Measurements from ENCODE around the gene SMIM41.

SMIM41 gene

DNA sequence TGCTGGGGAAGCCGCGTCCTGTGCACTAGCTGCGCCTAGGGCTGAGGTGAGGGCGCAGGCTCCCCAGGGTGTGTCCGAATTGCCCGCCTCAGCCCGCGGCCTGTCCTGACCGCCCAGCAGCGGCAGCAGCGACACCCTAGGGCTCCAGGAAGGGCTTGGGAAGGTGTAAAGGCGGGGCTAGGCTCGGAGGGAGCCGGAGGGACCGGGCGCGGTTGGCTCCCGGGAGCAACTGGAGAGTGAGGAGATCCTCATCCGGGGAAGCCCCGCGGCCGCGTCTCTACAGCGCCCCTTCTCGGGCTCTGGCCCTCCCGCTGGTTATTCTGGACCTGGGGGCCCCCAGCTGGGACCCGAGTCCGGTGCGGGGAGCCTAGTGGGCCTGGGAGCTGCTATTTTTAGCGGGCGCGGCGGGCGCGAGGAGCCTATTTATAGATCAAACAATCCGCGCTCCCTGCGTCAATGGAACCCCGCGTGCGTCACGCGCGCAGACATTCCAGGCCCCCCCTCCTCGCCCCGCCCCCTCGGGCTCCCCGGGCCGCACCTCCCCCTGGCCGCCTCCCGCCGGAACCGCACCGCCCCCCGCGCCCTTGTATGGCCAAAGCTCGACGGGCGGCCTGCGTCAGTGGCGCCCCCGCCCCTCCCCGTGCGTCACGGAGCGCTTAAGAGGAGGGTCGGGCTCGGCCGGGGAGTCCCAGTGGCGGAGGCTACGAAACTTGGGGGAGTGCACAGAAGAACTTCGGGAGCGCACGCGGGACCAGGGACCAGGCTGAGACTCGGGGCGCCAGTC is 28.6 kb upstream of the SMIM41 start, which contains the start of gene NR4A1:
Gene NR4A1 (plus strand): TSS at position 685 of the 784 bp plus-strand sequence. CDS start 2,887 bp downstream, outside the sequence.
- DNase-seq (ENCODE audit: low read depth in 1 of 2, low spot score in 1 of 2): peak; percentile 96 to 99

DNA sequence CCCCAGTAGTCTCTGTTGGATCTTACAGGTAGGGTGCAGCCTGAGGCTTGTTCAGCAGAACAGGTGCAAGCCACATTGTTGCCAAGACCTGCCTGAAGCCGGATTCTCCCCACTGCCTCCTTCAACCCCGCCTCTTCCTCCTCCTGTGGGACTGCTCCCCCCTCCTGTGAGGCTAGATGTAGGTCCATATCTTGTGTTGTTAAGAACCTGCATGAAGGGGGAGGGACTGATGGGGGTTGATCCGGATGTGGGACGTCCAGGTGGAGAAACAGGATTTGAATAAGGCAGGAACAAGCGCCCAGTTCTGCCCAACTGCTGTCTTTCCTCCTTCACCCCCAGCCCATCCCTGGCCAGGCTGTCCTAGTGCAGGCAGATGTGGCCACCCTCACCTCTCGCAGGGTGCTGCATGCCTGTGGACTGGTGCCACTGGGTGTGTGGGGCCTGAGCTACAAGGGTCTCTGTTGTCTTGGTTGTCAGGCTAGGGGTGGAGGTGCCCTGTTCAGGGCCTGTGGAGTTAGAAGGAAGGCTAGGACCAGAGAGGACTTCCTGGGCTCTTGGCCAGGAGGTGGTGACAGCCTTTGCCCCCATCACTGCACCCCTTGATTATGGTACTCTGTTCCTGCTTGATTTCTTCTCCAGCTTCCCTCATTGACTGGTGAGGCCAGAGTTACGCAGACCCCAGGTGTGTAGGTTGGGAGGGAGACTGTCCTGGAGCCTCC is 26.9 kb upstream of the SMIM41 start:
- DNase-seq (ENCODE audit: low read depth in 1 of 2, low spot score in 1 of 2): no peak

DNA sequence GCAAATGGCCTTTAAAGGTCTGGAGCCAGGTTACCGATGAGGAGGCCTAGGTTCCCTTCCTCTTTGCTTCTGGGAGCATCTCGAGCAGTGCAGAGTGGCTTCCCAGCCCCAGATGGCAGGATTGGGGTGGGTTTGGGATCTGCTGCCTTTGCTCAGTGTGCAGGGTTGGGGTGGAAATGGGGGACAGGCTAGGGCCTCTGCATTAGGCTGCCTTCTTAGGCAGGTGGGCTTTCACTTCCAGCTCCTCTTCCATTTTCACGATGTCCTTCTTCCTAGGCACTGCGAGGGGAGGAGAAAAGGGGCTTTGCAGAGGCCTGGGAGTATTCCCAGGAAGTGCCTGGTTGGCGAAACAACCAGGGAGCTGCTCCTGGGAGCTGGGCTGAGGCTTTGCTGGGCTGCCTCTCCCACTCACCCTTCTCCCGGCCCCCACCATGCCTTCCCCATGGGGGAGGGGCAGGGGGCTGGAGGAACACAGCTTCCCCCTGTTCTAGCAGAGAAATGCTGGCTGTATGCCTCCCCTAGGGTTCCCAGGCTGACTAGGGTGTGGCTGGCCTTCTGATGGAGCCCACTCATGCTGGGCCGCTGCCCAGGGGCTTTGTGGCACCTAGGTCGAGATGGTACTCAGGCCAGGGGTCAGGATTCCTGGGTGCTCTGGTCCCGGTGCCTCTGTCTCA is 25.8 kb upstream of the SMIM41 start:
- DNase-seq (ENCODE audit: low read depth in 1 of 2, low spot score in 1 of 2): no peak

DNA sequence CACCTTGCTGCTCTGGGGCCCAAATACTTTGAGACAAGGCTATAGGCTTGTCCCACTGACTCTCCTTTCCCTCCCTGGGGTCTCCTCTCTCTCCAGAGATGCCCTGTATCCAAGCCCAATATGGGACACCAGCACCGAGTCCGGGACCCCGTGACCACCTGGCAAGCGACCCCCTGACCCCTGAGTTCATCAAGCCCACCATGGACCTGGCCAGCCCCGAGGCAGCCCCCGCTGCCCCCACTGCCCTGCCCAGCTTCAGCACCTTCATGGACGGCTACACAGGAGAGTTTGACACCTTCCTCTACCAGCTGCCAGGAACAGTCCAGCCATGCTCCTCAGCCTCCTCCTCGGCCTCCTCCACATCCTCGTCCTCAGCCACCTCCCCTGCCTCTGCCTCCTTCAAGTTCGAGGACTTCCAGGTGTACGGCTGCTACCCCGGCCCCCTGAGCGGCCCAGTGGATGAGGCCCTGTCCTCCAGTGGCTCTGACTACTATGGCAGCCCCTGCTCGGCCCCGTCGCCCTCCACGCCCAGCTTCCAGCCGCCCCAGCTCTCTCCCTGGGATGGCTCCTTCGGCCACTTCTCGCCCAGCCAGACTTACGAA is 25.2 kb upstream of the SMIM41 start:
- no peak for DNase-seq (ENCODE audit: low read depth in 1 of 2, low spot score in 1 of 2)

DNA sequence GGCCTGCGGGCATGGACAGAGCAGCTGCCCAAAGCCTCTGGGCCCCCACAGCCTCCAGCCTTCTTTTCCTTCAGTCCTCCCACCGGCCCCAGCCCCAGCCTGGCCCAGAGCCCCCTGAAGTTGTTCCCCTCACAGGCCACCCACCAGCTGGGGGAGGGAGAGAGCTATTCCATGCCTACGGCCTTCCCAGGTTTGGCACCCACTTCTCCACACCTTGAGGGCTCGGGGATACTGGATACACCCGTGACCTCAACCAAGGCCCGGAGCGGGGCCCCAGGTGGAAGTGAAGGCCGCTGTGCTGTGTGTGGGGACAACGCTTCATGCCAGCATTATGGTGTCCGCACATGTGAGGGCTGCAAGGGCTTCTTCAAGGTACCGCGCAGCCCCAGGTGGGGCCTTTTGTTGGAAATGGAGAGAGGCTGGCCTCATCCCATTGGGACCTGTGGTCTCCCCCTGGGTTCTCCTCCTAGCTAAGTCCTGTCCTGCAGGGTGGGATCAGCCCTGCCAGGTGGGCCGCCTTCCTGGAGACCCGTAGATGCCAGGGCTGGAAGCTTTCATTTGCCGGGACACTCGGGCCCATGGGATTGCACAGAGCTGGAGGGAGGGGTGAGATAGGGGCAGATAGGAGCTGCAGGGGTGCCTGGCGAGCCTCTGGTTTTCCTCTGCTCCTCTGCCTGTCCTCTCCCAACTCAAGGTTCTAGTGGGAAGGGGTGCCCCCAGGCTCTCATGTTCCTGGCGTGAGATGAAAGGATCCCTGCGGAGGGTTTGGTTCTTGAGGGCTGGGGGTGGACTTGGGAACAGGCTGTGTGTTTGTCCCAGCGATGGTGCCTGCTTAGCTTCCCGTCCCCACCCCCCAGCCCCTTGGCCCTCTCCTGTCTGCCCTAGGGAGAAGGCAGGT is 24.4 kb upstream of the SMIM41 start:
- no peak for DNase-seq (ENCODE audit: low read depth in 1 of 2, low spot score in 1 of 2)

DNA sequence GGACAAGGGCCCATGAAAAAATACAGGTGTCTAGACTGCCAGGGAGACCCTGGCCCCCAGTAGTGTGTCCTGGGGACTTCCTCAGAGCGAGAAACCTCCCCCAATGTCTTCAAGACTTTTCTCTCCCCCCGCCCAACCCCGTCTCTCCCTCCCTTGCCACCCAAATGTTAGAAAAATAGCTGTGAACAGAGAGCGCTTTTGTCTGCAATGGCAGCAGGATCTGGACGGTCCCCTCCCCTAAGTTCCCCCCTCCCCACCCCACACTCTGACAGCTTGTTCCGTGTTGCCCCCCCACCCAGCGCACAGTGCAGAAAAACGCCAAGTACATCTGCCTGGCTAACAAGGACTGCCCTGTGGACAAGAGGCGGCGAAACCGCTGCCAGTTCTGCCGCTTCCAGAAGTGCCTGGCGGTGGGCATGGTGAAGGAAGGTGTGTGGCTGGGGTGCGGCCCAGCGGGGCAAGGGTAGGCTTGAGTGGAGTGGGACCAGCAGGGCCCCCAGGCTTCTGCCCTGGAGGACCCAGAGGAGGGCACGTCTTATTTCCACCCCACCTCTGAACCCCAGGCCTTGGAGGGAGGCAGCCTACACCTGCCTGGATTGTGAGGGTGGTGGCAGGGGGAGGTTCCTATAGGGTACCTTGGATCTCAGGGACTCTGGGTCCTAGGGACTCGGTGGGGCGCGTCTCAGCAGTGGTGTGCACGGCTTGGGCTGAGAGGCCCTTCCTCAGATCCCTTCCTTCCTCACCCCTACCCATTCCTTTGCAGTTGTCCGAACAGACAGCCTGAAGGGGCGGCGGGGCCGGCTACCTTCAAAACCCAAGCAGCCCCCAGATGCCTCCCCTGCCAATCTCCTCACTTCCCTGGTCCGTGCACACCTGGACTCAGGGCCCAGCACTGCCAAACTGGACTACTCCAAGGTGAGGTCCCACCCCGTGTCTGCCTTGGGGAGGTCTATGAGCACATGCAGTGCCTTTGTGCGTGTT is 23.5 kb upstream of the SMIM41 start:
- DNase-seq (ENCODE audit: low read depth in 1 of 2, low spot score in 1 of 2): no peak

DNA sequence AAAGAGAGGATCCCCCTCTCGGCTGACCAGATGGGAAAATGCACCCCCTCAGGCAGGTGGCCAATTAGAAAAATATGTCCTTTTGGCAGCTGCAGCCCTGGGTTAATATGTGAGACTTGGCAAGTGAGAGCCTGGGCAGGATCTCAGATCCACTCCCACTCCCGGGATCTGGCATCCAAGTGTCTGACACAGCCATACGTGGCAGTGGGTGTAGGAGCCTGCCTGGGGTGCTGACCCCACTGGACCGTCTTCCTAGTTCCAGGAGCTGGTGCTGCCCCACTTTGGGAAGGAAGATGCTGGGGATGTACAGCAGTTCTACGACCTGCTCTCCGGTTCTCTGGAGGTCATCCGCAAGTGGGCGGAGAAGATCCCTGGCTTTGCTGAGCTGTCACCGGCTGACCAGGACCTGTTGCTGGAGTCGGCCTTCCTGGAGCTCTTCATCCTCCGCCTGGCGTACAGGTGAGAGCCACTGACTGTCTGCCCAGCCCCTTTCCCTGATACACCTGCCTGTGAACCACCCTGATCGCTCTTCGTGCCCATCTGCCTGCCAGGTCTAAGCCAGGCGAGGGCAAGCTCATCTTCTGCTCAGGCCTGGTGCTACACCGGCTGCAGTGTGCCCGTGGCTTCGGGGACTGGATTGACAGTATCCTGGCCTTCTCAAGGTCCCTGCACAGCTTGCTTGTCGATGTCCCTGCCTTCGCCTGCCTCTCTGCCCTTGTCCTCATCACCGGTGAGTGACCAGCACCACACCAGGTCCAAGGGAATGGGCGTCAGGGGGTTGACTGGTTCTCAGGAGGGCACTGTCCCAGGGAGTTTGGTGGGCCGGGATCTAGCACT is 22.5 kb upstream of the SMIM41 start:
- DNase-seq (ENCODE audit: low read depth in 1 of 2, low spot score in 1 of 2): no peak

DNA sequence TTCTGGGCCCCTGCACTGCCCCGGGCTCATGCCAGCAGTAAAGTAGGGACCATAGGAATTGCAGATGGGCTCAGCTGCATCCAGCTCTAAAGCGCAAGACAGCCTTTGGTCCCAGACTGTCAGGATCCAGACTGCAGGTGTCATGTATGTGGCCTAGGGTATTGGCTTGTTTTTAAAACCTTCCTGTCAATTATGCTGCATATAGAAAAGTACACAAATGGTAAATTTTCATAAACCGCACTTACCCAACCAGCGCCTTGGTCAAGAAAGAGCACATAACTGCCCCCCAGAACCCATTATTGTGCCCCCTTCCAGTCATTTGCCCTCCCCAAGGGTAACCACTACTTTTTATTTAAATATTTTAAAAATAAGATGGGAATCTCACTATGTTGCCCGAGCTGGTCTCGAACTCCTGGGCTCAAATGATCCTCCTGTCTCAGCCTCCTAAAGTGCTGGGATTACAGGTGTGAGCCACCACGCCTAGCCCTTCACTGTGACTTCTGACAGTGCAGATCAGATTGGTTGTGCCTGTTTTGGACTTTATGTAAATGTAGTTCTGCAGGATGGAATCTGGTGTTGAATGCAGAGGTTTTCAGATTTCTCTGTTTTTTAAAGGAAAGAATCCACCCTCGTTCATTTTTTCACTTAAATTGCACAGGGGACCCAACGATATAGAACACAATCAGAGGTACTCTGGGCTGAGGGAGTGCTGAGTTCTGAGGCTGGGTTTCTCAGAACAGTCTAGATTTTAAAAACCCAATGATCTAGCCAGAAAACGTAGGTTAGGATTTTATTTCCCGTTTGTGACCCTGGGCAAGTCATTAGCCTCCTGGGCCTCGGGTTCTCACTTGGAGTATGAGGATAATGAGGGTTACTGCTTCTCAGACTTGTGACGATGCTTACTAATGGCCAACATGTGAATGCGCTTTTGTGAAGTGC is 21.6 kb upstream of the SMIM41 start:
- DNase-seq (ENCODE audit: low read depth in 1 of 2, low spot score in 1 of 2): no peak

DNA sequence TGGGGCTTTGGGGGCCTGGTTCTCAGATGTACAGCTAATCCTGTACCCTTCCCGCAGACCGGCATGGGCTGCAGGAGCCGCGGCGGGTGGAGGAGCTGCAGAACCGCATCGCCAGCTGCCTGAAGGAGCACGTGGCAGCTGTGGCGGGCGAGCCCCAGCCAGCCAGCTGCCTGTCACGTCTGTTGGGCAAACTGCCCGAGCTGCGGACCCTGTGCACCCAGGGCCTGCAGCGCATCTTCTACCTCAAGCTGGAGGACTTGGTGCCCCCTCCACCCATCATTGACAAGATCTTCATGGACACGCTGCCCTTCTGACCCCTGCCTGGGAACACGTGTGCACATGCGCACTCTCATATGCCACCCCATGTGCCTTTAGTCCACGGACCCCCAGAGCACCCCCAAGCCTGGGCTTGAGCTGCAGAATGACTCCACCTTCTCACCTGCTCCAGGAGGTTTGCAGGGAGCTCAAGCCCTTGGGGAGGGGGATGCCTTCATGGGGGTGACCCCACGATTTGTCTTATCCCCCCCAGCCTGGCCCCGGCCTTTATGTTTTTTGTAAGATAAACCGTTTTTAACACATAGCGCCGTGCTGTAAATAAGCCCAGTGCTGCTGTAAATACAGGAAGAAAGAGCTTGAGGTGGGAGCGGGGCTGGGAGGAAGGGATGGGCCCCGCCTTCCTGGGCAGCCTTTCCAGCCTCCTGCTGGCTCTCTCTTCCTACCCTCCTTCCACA is 20.7 kb upstream of the SMIM41 start:
- no peak for DNase-seq (ENCODE audit: low read depth in 1 of 2, low spot score in 1 of 2)

DNA sequence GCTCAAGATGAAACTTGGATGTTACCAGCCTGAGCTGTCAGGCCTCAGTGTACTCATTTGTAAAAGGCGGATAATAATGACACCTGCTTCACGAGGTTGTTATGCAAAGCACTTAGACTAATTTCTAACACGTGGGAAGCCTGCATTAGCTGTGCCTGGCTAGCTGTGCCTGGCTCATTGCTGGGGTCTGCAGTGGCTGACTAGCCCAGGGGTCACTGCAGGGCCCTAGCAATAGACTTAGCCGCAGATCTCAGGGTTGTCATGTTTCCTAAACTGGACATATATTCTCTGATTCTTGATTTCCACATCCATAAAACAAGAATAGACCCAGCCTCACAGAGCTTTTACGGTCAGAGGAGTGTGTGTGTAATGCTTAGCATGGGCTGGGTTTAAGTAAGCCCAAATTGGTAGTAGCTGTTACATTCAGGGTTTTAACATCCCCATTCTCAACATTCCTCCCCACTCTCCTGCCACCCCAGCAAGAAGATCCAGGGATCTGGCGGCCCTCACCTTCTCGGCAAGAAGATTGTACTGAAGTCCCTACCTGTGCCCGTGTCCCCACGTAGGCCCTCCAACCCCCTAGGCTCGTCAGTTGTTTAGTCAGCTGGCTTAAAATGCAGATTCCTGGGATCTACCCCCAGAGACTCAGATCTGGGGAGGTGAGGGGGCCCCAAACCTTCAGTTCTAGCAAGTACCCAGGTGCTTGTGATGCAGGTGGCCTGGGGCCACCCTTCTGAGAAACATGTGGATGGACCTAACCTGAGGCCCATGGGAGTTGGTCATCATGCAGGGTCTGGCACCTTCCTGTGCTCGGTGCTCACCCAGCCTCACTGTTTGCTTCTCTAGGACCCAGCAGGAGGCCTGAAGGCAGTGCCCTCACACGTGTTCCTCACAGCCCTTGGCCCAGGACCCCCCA is 19.7 kb upstream of the SMIM41 start:
- no peak for DNase-seq (ENCODE audit: low read depth in 1 of 2, low spot score in 1 of 2)

DNA sequence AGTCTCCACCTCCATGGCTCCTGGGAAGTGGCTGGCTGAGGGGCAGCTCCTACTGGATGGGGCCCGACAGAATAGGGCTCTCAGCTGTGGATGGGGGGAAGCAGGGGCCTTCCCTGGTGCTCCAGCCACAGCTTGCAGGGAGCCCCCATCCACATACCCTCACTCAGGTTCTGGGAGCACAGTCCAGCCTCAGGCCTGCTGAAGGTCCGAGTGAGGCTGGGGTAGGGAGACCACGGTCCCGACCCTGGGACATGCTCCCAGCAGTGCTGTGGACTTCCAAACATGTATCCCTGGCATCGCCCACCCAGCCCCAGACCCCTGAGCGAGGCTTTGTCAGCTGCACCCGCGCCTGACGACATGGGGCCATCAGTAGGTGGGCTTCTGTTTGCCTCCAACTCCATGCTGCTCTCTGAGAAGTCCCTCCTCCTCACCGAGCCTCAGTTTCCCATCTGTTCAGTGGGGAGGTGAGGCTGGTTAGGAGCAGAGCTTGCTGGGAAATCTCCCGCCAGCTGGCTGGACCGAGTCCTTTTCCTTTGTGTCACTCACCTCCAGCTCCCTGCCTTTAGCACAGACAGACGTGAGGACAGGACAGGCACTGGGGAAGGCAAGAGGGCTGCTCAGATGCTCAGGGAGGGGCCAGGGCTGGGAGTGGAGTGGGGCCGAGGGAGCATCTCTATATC is 18.9 kb upstream of the SMIM41 start:
- DNase-seq (ENCODE audit: low read depth in 1 of 2, low spot score in 1 of 2): no peak

DNA sequence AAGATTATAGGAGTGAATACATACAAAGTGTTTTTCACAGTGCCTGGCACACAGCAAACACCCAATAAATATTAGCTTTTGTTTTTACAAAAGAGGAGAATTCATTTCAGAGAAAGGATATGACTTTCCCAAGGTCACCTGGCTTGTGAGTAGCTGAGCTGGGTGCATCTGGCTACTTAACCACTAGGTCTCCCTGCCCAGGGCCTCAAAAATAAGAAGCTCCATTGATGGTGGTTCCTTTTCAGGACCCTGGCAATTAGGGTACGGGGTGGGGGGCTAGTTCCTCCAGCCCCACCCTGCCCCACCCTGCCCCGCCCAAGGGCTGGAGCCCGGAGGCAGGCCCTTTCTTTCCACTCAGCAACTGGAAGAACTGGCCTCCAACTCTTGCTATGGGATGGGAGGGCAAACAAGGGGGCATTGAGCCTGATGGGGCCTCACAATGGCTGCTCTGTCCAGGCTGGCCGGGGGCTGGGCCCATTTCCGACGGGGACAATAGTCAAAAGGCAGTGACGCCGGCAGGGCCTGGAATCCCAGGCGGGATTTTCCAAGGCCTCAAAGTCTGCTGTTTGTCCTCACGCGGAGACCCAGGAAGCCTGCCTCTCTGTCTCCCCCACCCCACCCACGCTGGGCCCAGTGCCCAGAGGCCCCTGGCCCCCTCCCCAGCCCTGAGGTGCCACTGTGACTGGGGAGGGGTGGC is 17.9 kb upstream of the SMIM41 start:
- no peak for DNase-seq (ENCODE audit: low read depth in 1 of 2, low spot score in 1 of 2)

DNA sequence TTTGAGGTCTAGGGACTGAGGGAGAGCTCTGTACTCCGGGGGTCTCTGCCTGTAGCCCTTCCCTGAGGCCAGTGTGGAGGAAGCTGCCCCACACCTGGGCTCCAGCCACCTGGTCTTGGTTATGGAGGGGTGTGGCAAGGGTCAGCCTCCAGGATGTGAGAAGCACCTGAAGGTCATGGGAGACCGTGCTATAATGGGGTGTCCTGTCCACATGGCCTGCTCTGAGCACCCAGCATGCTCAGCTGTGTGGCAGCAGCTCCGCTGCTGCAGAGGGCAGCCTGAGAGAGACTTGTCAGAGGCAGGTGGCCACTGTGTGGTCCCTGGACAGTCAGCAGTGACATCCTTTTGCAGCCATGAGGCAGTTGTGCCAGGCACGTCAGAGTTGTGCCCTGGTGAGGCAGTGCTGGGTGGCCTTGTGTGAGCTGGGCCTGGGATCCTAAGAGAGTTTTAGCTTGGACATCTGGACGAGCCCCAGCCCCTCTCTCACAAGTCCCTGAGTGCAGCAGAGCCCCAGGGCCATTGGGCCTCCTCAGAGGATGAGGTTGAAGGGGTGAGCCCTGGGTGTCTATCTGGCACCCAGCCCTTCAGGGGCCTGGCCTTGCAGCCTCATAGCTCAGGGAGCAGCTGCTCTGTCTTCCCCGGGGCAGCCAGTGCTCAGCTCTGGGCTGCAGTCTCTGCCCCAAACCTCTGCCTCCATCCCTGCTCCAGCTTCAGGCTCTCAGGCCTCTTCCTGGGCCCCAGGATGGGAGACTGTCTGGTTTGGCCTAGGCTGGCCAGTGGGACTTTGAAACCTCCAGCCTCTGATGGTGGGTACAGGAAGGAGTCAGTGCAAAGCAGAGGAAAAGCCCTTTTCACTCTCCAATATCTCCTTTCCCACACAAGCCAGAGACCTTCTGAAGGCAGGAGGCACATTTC is 17.1 kb upstream of the SMIM41 start:
- no peak for DNase-seq (ENCODE audit: low read depth in 1 of 2, low spot score in 1 of 2)

Data from activated T-helper 1 cell treated with anti-CD3 and anti-CD28 coated beads, Interleukin-2, amount 50 U/mL, for 16 hours (primary cell).